GM12892 (cell line): ENCODE measurements around the gene ZNF483.

Experiments
- POLR2A ChIP-seq: IDR thresholded peaks from 2 replicates; pipeline ENCODE4 v1.6.1; 2011; ENCODE audit warnings: low read depth, low read length, control low read depth
- TAF1 ChIP-seq: IDR thresholded peaks from 2 replicates; pipeline ENCODE4 v1.6.1; 2011; ENCODE audit warnings: low read depth, mild to moderate bottlenecking, control low read depth, low read length, borderline replicate concordance

DNA sequence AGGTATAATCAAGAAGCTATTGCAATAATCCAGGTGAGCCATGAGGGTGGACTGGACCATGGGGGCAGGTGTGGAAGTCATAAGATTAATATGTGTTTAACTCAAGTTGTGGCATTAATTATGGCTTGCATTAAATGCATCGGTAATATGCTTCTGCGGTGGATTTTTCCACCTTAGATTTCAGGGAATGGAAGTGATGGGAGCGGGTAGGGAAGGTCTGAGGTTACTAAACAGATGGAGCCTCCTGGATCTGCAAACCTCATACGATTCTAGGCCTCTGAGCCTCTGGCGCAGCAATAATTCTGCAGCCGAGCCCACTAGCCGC lies 286 bp upstream of the ZNF483 start:
- TF ChIP-seq POLR2A, result no peak
- TF ChIP-seq TAF1, result no peak
